IPS DF 19.7 (cell line): ENCODE results near the gene DMAC1.

ENCODE experiments used
- DNase-seq: peaks from one replicate; pipeline ENCODE4 v3.0.0-alpha.2; 2013; ENCODE audit warnings: low read depth, low spot score

DMAC1 gene, protein sequence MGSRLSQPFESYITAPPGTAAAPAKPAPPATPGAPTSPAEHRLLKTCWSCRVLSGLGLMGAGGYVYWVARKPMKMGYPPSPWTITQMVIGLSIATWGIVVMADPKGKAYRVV

DNA sequence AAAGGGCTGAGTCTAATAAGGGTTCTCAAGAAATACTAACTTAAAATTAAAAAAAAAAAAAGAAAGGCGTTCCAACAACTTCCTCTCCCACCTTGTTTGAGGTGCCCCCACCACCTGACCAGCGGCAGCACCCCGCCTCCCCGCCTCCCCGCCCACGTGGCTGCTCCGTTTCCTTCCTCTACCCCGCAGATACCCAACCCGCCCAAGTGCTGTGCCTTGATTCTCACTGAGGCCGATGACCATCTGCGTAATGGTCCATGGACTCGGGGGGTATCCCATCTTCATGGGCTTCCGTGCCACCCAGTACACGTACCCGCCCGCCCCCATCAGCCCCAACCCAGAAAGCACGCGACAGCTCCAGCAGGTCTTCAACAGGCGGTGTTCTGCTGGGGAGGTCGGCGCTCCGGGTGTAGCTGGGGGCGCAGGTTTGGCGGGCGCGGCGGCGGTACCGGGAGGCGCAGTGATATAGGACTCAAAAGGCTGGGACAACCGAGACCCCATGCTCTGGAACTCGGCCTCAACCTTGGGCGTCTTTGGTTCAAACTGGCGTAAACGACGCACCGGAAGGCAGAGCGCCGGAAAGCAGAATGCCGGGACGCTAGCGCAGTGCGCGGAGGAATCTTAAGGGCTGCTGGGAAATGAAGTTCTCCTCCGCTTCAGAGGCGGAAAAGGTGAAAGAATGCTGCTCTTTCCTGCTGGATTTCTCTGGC, at the start of gene DMAC1:
Gene DMAC1 (minus strand): TSS at position 545 of the 710 bp plus-strand sequence. CDS start 44 bp downstream, at position 501.
- DNase-seq = peak; percentile 70

DNA sequence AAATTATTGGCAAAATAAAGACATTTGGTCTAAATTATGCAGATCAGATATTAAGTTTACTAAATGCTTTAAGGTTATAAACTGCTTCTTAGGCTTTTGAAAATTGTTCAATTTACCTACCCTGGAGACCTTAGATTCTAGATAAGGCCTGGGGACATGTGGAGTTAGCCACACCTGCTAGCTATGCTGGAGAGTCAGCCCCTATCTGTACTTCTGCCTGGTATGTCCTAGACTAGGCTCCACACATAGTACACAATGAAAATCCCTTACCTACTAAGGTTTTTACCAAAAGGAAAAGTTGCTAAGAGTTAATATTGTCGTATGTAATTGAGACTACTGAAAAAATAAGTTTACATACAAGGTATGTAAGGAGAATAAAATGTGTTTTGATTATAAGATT, 49.8 kb upstream of the DMAC1 start:
- DNase-seq = no peak

DNA sequence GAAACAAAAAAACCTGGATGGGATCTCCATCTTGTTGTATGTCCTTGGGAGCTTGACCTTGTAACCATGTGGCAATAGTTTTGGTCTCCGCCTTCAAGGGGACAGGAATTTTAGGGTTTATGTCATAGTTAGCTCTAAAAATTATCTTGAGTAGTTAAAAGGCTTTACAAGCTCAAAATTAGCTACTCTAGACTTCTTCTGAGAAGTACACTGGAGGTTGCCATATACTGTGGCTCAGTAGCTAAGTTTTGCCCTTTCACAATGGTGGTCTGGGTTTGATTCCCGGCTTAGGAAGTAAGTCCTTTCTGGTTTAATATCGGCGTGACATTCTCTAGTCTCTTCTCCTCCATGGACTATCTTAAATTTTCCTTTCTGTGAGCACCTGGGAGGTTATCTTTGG, 48.9 kb upstream of the DMAC1 start:
- DNase-seq = no peak

DNA sequence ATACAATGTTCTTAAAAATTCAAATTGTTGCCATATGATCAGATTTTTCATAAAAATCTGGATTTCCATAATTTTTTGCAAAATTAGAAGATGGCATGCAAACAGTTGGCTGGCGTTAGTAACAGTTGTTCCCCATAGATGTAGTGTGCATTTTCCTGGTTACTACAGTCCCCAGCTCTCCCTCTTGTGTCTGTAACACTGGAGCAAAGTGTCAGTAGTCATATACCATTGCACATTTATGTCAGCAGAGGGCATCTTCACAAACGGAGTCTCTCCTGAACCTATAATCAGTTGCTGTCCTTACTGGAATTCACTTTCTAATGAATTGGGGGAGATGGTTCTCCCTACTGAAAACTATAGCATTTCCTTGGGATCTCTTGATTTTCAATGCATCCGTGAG, 44.7 kb upstream of the DMAC1 start:
- peak; percentile 35 for DNase-seq

DNA sequence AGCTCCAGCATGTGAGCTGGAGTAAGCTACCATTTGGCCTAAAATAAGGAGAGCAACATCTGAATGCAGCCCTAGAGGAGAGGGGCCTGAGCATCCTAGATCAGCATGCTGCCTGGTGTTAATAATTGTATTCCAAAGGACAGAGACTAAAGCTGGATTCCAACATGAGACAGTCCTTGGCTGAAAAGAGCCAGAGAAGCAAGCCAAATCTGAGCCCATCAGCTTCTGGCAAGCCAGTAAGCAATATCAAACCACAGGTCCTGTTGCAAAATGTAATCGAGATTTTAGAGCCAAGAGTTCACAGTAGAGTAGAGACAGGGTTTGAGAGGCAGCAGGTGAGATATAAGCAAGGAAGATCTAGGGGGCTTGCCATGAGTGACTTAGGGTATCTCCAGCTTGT, 42.3 kb upstream of the DMAC1 start:
- no peak for DNase-seq

DNA sequence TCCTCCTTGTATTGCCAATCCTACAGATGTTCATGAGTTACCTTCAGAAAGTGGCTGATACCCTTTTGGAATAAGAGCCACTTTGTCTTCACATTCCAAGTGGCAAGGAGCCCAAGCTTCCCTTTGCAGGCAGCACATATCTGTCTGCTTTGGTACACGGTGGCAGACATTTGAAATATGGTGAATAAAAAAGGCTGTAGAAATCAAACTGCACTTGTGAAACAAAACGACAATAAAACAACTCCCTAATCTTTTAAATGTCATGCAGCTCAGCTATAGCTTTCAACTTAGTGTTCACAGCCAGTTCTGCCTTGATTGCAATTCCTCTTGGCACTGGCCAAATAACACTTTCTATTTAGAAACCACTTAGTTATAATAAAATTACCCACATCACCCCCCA, 35.0 kb upstream of the DMAC1 start:
- no peak for DNase-seq

DNA sequence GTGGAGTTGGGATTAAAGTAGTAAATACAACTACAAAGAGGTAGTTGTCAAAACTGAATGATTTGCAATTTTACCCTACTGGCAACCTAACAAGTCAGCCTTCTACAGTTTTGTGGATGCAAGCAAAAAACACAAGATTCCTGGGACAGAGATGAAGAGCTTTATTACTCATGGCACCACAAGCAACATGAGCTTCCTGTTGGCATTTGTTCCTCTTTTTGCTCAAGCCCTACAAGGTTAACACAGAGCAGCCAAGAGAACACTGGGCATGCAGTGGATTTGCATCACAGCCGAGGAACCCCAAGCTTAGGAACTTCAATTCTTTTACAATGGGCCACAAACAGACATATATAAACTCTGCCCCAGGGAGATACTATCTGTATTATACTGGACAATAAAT, 28.8 kb upstream of the DMAC1 start:
- no peak for DNase-seq

DNA sequence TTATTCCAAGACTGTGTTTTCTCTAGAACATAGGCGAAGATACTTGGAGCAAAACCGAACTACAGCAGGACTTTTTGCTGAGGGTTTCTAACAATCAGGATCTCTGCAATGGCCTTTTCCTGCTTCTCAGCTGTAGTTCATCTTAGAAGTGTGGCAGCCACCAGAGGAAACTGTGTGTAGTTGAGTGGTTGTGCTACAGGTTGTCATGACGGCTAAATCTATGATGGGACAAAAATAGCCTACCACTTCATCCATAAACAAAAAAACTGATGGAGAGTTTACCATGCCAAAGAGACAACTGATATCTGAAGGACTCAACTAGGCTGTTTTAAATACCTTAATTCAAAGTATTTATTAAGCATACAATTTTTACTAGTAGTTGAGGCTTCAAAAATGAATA, 28.2 kb upstream of the DMAC1 start:
- no peak for DNase-seq

DNA sequence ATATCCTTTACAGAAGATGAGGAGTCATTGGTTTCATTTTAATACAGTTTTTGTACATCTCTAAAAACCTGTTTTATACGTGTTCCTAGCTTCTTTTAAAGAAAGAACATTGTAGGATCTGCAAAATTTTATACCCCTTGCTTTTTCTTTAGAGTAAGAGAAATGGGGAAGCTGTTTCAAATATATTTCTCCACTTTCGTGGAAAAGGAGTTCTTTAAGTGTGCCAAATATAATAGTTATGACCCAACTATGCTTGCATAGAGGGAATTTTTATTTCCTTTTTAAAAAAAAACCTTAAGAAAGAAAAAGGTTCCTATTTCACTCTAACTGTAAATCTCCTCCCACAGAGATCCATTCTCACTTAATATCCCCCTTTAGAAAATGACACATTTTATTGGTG, 27.5 kb upstream of the DMAC1 start:
- no peak for DNase-seq

DNA sequence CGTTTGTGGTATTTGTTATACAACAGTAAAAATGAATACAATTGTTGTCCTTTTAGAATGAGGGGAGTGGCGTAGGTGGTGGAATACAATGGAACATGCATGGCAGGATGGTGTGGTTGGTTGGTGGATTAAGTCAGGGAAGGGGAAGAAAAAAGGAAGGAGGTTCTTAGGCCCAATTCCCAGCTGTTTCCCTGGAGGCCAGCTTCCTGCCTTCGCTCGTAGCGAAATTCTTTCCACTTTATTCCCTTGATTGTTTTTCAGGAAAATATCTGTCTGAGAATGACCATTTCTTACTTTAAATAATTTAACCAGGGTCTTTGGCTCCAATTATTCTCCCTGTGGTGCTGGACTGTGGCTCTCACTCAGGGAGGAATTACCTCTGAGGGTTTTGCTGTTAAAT, 24.1 kb upstream of the DMAC1 start:
- no peak for DNase-seq

DNA sequence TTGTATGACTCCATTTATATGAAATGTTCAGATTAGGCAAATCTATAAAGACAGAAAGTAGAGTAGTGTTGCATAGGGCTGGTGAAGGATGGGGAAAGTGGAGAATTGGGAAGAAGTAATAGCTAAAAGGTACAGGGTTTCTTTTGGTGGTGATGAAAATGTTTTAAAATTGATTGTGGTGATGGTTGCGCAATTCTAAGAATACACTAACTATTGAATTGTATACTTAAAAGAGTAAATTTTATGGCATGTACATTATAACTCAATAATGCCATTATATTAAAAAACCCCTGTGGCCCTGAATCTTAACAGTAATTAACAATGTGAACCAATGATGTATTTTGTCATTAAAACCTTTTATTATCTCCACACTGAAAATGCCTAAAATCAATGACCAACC, 20.4 kb upstream of the DMAC1 start:
- DNase-seq = no peak

DNA sequence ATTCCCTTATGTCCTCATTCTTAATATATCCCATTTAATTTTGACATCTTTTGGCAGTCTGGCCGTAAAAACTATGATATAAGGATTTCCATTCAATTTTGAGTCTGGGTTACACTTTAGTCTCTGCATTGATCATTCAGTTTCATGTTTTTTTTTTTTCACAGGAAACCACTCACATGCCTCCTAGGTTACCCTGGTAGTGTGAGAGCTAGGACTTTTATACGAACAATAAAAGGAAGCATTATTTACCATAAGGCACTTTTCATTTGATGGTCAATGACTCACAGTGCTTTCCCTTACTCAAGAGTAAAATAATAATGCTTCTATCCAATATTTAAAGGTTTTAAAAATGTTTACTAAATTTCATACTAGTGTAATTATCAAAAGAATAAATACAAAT, 16.4 kb upstream of the DMAC1 start:
- no peak for DNase-seq

DNA sequence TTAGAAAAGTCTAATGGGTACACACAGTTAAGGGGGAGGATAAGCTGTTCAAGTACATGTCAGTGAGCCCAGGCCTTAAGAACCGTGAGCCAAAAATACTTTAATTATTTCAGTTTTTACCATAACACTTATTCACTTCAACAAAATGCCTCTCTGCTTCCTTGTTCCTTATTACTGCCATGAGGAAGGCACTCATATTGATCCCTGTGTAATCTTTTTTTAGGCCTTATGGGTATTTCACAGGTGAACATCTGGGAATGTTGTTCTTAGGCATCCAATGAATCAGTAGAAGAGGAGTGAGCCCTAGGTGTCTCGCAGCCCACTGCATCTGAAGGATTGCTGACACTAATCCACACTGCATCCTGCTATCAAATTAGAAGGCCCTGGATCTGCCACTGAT, 13.5 kb upstream of the DMAC1 start:
- no peak for DNase-seq

DNA sequence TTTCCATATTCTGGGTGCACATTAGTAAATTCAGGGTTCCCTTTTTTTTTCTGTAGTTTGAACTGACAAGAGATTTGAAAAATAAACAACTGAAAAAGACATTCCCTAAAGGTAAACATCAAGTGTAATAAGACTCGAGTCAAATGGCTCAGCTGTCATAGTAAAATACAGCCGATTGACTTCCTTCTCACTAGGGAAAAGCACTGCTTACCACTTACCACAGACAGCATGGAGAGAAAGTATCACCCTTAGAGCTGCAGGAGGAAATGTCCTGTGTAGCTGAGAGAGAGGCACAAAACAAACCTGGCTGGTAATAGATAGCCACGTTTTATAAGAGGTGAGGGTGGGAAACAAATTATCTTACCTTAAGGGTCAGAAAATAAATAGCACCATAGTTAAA, 12.1 kb upstream of the DMAC1 start:
- no peak for DNase-seq

DNA sequence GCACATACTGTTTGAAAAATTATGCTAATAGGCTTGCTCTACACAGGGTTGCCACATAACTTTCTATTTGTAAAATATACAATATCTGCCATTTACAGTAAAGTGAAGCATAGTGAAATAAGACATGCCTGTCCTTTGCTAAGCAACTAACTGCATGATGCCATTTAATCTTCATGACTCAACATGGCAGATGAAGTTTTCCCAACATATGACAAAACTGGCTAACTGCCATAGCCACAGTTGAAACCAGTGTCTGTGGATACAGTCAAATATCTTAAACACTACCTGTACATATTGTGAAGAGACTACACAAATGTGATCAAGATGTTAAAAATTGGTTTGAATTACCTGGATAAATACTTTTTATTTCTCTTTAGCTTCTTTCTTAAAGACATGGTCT, 3.1 kb upstream of the DMAC1 start:
- no peak for DNase-seq

DNA sequence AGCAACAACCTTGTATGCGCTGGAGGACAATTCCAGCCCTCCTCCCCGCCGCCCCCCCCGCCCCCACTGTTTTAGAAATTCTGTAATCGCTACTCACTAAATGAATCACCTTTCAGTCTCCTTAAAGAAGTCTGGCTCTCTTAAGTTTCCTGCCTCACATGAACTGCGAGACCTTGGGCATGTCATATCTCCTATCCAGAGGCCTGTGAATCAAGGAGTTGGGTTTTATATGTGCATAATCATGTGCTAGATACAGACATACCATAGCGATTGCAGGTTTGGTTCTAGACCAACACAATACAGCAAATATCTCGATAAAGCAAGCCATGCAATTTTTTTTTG, 337 bp upstream of the DMAC1 start:
- no peak for DNase-seq

DNA sequence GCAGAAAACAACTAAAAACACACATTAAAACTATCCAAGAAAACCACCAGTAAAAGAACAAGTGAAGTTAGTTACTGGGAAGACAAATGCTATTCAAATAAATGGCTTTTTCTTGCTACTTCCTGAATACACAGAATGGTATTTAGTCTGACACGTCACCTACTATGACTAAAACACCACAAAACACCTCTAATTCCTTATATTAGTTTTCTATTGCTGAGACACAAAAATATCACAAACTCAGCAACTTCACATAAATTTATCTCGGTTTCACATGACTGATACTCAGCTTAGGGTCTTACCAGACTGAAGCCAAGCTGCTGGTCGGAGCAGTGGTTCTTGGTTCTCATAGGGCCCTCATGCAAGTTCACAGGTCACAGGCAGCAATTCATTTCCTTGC, 5.4 kb downstream of the DMAC1 start:
- DNase-seq = no peak

DNA sequence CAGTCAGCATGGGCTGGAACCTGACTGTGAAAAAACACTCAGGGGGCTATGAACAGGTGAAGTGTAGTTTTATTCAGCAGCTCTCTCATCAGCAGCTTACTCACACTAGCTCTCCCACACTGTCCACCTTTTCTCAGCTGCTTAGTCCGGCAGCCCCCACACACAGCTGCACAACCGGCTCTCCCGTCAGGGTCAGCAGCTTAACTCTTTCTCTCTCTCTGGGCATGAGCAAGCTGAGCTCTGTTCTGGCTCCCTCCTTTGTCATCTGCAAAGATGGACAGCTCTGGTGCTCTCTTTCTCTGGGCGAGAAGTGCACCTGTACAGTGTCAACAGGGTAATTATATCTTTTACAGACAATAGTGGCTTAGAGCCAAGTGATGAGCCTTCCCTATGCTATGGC, 8.2 kb downstream of the DMAC1 start:
- DNase-seq = no peak

DNA sequence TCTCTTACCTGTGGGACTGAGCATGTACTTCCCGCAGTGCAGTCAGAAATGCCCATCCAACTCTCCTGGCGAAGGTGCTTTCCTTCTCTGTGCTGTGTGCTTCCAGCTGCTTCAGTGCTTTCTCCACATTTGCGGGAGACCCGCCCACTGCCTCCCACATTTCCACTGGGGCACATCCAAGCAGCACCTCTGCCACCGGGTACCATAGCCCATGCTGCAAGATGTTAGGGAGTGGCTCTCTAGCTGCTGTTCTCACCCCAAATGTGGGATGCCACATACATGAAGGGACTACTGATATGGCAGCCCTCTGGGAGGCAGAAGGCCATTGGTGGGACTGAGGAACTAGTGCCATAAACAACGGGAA, 8.8 kb downstream of the DMAC1 start:
- DNase-seq = no peak

DNA sequence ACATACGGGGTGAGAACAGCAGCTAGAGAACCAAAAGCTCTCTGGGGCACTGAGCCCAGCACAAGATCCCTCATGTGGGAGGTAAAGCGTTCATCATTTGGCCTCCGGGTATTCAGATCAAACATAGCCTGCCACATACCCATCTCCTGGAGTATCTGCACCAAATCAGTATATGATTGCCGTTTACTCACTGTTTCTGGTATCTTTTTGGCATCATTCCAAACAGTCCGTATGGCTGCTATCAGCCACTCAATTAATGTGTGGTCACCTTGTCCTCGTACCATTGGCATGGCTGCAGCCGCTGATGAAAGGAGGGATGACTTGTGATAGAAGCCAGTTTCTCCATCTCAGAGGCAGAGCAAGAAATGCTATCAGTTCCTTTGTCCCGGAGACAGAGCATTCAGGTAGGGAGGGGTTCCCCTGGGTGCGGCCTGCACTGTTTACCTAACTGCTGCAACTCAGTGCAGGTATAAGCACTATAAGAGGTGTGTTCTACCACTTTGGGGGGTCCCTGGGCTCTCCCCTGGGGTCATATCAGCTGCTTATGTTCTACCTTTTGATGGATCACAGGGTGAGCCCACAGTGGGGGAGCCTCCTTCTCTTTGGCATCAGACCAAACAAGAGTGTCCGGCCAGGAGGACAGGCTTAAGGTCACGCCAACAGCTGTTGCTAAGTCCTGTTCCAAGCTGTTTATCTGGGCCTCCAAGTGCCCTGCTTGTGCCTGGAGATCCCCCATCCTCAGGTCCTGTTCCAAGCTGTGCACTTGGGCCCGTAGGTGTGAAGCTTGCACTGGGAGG, 9.4 kb downstream of the DMAC1 start:
- no peak for DNase-seq

DNA sequence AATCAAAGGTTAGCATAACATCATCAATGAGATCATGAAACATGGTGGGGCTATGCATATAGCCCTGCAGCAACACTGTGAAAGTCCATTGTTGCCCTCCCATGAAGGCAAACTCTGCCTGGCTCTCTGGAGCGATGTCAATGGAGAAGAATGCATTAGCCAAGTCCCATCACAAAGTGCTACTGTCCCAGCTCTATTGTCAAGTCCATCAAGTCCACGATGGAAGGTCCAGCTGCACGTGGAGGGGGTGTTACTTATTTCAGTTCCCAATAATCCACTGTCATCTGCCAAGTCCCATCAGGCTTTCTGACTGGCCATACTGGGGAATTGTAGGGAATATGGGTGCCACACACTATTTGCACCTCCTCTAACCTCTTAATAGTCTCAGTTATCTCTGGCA, 10.8 kb downstream of the DMAC1 start:
- DNase-seq = no peak

DNA sequence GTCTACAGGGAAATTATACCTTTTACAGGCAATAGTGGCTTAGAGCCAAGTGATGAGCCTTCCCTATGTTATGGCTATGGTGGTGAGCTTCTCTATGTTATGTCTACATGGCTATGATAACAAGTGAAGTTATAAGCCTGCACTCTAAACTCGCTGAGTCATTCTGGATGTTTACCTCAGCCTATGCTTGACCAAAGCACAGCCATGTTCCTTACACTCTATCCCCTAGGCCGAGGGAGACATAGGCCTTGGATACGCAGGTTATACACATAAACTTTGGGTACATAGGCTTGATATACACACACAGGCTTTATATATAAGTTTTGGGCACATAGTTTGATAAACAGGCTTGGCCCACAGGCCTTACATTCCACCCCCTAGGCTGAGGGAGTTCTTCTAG, 13.8 kb downstream of the DMAC1 start:
- no peak for DNase-seq

DNA sequence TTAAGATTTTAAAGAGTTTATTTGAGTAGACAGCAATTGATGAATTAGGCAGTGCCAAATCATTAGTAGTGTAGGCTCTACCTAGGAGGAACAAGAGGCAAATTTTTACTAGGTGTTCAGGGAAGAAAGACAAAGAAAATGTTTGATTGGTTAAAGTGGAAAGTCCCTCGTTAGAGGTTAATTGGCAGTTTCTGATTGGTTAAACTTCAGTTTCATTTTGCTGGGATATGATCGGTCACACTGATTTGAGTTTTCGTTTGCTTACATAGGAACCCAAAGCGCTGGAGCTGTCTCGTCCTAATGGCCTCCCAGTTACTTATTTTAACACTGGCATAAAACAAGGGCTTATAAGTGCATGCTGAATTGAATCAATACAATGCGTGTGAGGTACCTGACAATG, 15.1 kb downstream of the DMAC1 start:
- DNase-seq = no peak
